ENCODE results near the gene SDR42E1.

Gene SDR42E1, protein sequence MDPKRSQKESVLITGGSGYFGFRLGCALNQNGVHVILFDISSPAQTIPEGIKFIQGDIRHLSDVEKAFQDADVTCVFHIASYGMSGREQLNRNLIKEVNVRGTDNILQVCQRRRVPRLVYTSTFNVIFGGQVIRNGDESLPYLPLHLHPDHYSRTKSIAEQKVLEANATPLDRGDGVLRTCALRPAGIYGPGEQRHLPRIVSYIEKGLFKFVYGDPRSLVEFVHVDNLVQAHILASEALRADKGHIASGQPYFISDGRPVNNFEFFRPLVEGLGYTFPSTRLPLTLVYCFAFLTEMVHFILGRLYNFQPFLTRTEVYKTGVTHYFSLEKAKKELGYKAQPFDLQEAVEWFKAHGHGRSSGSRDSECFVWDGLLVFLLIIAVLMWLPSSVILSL

DNA sequence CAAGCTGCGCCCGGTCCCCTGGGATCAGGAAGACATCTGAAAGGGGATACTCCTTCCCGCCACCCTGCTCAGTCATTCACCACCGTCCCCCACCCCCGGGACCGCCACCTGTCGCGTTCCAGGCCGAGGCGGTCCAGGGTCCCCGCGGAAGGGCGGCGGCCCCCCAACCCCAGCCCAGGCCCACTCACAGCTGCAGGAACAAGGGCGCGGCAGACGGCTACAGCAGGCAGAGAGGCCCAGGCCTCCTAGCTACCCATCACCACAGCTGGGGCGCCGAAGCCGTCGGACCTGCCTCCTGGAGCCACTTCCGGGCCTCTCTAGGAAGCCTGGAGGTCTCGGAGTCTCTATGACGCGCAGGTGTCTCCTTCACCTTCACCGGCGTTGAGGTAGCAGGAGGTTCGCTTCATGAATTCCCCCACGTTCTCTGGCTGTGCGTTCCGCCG is at the start of gene SDR42E1:
TSS of gene SDR42E1 (minus strand) at position 272 of the 443 bp plus-strand sequence. CDS start 10,612 bp downstream, outside the sequence.
- DNase-seq (ENCODE audit: low spot score) = no peak

DNA sequence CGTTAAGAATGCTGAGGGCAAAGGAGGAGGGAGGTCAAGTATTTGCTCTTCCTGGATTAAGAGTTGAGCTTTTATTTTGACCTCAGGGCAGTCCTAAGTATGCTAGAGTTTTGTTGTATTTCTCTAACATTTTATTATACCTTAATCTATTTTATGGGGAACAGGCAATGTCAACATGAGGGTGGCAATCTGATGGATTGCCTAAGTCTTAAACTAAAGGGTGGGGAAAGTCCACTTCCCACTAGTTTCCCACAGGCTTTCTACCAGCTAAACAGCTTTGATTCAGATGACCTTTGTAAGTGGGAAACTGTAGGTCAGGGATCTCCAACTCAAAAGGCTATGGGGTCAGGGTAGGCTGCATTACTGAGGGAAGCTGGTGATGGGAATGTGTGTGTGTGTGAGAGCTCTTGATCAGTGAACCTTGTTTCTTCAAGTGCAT is 48.7 kb upstream of the SDR42E1 start:
- no peak for DNase-seq (ENCODE audit: low spot score)

DNA sequence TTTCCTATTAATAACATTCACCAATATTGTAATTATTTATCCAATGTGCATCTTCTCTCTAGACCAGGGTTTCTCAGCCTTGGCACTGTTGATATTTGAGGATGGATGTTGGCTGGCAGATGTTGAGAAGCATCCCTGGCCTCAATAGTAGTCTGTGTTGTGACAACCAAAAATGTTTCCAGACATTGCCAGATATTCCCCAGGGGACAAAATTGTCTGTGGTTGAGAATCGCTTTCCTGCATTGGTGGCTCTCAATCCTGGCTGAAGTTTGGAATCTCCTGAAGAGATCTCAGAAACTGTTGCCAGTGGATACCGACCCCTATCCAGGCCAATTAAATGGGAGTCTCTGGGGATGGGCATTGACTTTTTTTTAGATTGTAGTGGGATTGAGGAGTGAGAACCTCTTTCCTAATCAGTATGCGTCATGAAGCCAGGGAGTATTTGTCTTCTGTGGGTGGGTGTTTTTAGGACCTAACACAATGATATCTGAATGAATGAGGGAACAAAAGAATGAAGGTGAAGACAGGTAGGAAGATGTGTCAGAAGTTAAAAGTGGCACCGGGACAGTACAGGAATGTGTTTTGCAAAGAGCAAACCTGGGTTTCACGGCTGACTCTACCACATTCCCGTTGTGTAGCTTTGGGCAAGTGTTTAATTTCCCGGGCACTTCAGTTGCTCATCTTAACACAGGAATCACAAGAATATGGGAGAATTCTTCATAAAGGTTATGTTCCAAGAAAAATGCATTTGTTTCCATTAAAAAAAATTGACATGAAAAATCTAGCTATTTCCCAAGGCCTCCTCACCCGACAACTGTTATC is 48.1 kb upstream of the SDR42E1 start:
- DNase-seq (ENCODE audit: low spot score) = no peak

DNA sequence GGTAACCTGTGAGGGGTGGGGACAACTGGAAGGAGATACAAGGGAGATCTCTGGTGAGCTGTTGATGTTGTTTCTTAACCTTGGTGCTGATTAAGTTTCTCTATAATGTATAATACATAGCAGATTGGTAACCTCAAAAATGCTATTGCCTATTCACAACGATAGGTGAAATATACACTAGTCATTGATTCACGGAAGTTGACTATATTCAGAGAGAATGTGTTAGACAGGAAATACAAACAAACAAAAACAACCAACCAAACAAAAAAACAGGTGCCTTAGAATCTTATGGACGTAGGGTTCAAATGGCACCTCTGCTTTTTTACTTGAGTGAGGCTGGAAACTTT is 45.3 kb upstream of the SDR42E1 start:
- DNase-seq (ENCODE audit: low spot score) = no peak

DNA sequence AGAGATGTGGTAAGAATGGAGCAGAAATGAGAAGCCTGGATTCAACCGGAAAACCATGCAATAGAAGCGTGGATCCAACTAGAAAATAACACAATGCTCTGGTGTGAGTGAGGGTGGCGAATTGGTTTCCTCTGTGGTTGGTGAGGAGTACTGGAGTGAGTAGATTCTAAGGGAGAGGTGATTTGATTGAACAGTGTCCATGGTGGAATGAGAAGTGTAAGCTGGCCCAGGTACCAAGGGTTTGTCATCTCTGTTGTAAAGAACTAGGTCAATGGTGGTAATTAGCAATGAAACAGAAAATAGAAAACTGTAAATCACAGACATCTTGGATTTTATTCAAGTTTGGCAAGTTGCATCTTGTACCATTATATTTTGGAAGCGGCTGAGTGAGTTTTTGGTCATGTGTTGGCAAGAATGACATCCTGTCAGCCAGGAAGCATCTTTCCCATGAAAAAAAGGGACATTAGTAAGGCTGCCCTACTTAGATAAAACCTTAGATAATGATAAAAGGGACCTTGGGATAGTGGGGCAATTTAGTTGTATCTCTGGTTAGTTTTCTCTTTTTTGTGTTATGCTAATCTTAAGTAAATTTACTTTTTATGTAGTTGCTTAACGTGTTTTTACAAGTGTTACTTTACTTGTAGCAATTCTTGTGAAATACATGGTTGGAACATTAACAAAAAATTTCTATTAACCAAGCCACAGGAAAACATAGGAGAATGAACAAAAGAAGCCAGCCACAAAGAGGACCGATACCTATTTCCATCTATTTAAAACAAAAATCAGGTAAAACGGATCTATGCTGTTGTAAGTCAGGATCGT is 44.7 kb upstream of the SDR42E1 start:
- no peak for DNase-seq (ENCODE audit: low spot score)

DNA sequence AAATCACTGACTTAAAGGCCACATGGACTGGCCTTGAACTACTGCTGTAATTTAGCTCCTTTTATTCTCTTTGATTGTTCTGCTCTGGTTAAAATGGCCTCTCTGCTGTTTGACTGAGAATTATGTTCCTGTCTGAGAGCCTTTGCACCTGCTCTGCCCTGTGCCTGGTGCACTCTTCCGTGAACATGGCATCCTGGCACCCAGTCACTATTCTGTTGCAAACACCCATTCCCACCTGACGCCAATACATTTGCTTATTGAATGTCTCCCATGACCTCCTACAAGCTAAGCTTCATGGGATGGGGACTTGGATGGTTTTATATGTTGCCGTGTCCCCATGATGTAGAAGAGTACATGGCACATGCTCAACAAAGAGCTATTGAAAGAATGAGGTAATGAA is 43.8 kb upstream of the SDR42E1 start:
- no peak for DNase-seq (ENCODE audit: low spot score)

DNA sequence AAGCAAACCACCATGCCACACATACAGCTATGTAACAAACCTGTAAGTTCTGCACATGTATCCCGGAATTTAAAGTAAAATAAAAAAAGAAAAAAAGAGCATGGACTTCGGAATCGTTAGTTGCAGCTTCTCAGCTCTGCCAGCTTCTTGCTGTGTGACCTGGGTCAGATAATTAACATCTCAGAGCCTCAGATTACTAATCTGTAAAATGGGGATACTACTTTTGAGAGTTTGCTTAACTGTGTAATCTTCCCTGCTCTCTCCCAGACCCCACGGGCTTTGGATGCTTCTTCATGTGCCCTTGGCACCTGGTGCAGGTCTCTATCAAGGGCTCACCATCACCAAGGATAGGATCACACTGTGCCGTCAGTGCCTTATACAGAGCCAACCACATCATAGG is 40.4 kb upstream of the SDR42E1 start:
- no peak for DNase-seq (ENCODE audit: low spot score)

DNA sequence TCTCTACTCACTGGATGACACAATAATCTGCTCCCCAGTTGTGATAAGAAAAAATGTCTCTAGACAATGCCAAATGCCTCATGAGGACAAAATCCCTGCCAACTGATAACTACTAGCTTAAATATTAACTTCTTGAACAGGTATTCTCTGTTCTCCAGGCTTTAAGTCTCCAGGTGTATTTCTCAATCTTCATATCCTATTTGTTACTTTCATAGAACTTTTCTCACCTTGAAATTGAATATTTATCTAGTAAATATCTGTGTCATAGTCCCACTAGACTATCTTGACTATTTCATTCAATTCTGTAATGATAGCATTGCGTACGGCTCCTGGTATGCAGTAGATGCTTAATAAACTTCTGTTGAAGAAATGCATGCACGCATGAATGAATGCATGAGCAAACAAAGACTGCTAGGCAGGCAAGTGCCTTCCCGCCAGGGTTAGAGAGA is 39.7 kb upstream of the SDR42E1 start:
- no peak for DNase-seq (ENCODE audit: low spot score)

DNA sequence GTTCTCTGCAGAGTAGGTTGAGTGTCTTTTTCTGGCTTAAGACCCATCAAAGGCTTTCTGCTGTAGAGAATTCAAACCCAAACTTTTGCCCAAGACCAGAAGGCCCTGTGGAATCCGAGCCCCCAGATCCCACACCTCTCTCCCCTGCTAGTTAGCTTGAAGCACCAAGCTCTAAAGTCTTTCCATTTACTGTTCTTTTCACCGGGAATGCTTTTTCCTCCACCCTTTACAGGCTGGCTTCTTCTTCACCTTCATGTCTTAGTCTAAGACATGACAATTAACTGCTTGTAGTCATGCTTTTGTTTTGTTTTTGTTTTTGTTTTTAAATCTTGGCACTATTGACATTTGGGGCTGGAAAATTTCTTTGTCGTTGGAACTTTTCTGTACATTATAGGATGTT is 39.2 kb upstream of the SDR42E1 start:
- DNase-seq (ENCODE audit: low spot score) = no peak

DNA sequence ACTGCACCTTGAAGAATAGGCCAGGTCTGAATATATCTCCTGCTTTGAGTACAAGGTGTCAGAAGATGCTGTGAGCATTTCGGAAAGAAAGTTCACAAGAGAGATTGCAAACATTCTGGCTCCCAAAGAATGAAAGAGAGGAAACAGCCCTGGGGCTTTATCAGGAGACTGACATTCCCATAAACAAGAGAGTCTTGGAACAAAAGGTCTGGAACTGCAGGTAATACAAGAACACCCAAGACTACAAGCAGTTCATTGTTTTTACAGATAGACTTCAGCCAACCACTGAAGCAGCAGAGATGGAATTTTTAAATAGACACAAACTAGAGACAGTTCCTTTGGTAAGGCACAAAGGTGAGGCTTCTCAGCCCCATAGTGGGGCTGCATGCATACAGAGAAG is 38.2 kb upstream of the SDR42E1 start:
- no peak for DNase-seq (ENCODE audit: low spot score)

DNA sequence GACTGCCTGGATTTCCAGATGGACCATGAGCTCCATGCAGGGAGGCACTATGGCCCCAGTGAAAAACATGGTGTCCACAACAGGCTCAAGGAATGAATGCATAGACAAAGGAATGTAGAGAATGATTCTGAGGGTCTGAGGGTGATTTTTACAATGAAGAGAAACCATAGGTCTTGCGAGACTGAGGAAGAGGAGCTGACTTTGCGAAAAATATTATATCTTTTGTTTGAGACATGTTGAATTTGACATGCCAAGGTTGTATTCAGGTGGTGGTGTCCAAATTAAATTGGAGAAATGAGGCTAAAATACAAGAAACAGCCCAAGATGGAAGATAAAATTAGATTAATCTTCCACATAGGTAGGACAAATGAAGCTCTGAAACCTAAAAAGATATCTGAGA is 36.5 kb upstream of the SDR42E1 start:
- no peak for DNase-seq (ENCODE audit: low spot score)

DNA sequence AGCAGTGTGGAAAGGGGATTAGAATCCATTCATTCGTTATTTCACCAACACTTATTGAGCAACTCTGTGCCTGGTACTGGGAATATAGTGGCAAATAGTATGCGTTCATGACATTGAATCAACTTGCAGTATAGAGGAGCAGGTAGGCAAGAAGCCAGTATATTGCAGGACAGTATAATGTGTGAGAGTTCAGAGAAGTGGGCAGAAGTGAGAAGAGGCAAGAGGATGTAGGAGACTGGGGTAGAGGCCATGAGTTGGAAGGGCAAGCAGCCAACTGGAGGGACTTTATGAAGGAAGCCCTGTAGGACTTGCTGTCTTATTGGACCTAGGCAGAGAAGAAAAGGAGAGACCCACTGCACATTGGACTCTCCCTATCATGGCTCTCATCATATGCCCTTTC is 36.1 kb upstream of the SDR42E1 start:
- DNase-seq (ENCODE audit: low spot score) = no peak

DNA sequence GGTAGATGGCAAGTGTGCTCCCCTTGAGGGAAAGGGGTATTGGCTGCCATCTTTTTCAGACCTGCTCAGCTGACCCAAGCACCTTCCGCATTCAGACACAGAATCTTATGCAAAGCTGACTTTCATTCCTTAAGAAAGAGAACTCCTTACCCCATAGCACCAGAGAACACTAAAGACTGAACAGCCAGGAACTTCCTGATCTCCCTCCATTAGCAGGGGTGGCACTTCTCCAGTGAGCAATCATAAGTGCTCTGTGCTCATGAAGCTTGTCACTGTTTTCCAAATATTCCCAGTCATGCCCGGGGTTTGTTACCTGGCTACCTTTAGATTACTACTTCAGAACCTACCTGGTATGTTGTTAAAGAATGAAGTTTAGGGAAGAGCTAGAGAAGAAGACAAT is 35.7 kb upstream of the SDR42E1 start:
- no peak for DNase-seq (ENCODE audit: low spot score)

DNA sequence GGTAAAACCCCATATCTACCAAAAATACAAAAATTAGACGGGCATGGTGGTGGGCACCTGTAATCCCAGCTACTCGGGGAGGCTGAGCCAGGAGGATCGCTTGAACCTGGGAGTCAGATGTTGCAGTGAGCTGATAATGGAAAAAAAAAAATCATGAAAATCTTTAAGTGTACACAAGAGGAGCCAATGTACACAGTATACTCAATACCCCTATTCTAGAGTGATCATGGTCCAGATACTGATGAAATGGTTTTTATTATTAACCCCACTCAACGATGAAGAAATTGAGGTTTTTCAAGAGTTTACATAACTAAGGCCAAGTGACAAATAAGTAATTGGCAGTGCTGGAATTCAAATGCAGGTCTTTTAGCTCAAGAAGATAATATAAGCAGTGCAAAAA is 35.3 kb upstream of the SDR42E1 start:
- no peak for DNase-seq (ENCODE audit: low spot score)

DNA sequence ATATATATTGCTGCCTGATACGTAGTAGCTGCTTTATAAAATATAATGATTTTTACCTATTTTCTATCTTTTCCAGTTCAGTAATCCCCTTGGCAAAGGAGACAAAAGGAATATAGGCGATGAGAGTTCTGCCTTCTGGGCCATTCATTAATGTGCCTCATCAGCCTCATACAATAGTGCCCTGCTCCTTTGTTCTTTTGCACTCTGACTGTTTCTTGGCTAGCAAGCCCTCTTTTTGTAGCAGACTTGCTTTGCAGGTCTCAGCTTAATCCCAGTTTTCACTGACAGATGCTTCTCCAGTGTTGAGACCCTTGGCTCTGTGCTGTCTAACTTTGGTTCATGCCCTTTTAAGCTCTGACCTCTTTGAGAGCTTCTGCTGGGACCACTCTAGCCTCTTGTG is 34.2 kb upstream of the SDR42E1 start:
- no peak for DNase-seq (ENCODE audit: low spot score)

DNA sequence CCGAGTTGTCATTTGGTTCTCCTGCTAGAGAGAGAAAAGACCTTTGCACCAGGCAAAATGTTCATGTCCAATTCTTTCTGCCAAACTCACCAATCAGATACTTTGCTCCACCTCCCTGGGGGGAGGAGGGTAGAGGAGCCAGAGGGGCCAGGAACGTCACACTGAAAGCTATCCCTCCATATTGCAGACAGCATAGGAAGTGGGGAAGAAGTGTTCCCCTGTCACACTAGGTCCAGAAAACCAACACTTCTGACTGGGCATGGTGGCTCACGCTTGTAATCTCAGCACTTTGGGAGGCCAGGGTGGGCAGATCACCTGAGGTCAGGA is 33.3 kb upstream of the SDR42E1 start:
- no peak for DNase-seq (ENCODE audit: low spot score)

DNA sequence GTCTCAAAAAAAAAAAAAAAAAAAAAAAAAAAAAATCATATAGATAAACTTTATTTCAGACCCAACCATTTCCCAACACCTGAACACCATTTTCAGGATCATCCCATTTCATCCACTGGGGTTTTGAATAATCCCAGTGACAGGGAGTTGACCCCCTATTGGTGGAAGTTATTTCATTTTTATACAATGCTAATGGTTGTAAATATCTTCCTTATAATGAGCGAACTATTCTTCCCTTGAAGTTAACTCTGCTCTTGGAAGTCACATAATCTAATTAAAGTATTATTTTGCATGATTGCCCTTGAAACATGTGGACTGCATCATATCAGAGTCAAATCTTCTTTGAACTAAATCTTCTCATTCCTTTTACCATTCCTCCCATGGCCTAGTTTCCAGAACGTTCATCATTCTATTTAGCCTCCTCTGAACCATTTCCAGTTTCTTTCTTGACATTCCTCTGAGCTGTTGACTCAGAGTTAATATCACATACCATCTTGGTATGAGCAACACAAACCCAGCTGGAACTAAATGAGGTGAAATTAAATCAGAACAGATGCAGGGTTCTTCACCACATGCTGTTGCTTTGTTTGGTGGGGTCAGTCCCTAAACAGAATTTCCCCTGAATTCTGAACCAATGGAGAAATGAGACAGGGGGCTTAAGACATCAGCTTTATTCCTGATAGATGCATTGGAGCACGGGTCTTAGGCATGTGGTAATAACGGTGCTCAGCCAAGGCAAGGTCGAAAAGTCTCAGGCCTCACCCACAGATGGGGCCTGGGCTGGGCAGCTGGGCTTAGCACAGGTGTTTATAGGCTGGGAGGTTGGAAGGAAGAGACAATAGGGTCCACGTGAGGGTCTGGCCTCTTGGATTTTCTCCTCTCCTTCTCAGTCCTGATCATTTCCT is 32.7 kb upstream of the SDR42E1 start:
- DNase-seq (ENCODE audit: low spot score) = no peak

DNA sequence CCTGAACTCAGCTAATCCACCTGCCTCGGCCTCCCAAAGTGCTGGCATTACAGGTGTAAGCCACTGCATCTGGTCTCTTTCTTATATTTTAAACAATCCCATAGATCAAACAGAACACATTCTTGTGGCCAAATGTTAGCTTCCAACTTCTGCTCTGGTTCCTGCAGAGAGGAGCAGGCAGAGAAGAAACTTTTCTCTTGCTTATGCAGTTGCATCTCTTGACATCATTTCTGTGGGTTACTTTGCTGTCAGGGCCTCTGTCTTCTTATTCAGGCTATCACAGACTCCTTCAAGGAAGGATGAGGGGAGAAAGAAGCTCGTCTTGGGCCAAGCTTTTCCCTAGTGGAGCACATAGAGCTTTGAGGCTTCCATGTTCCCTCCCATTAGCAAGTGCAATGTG is 31.6 kb upstream of the SDR42E1 start:
- DNase-seq (ENCODE audit: low spot score) = no peak

DNA sequence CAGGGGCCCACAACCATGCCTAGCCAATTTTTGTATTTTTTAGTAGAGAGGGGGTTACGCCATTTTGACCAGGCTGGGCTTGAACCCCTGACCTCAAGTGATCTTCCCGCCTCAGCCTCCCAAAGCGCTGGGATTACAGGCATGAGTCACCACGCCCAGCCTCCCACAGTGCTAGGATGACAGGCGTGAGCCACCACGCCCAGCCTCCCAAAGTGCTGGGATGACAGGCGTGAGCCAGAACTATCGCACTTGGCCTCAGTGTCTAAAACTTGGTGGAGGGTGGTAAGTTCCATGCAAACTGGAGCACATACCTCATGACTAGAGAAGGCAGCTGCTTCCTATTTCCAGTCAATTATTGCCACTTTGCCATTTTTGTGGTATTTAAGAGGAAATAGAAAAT is 30.9 kb upstream of the SDR42E1 start:
- no peak for DNase-seq (ENCODE audit: low spot score)

DNA sequence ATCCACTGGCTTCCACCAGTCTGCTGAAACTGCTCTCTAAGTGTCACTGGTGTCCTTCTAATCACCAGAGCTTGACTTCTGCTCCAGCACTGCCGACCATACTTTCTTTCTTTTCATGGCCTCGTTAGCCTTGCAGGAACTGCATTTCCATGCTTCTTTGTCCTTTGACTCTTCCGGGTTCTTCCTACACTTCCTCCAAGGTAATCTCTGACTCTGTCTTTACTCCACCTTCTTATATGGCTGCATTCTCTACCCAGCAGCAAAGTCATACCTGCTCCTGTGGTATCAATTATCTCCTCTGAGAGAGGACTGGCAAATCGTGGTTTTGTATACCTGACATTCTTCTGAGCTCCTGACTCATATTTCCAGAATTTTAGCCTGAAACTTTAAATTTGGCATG is 30.3 kb upstream of the SDR42E1 start:
- DNase-seq (ENCODE audit: low spot score) = no peak

DNA sequence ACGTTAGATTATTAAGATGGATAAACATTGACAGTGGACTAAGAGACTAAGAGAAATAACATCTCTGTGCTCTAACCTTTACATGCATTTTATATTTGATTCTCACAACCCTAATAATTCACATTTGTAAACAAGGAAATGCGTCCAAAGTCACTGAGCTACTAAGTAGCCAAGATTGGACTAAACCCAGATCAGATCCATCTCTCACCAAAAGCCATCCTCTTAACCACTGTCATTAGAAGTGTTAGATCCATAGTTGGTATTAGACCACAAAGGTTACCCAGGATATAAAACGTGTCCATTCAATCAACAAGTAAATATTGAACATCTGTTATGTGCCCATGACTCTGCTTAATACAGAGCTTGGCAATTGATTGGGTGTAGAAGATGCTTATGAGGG is 29.0 kb upstream of the SDR42E1 start:
- no peak for DNase-seq (ENCODE audit: low spot score)

DNA sequence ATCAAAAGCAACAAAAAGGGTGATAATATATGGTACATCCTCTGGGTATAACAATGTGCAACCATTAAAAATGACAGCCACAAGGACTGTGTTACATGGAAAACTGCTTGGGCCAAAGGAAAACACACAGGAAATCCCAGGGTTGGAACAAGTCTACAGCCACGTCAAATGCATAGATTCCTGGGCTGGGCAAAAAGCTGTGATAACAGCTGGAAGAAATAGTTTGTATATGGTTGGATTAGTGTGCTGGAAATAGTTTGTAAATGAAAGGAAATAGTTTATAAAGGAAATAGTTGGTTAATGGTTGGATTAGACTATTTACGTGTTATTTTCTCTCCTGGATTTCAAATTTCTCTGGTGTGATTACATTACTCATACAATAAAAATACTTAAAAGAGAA is 26.4 kb upstream of the SDR42E1 start:
- DNase-seq (ENCODE audit: low spot score) = no peak
